ENCODE results near the gene DOCK3.

DOCK3 gene

GRCh38 chr3:50850639-50851511 lies 176.1 kb downstream of the DOCK3 start:
- no peak for ATAC-seq
- TF ChIP-seq ZC3H10 (CRISPR knock-in tag; IDR thresholded peaks at IDR 0.05) (no peak), CREB5 (CRISPR knock-in tag; IDR thresholded peaks at IDR 0.05; ENCODE audit: low read depth) (no peak), GLIS3 (CRISPR knock-in tag; IDR thresholded peaks at IDR 0.05) (no peak), PATZ1 (CRISPR knock-in tag; IDR thresholded peaks at IDR 0.05; ENCODE audit: borderline replicate concordance) (no peak), ARNTL (CRISPR knock-in tag; IDR thresholded peaks at IDR 0.05; ENCODE audit: borderline replicate concordance, low read depth) (no peak), TCF4 (CRISPR knock-in tag; IDR thresholded peaks at IDR 0.05; ENCODE audit: borderline replicate concordance) (no peak), CSRNP3 (CRISPR knock-in tag; IDR thresholded peaks at IDR 0.05) (no peak), BACH2 (CRISPR knock-in tag; IDR thresholded peaks at IDR 0.05; ENCODE audit: borderline replicate concordance) (no peak), POU6F1 (CRISPR knock-in tag; IDR thresholded peaks at IDR 0.05; ENCODE audit: borderline replicate concordance, low read depth) (no peak), SNAI2 (CRISPR knock-in tag; IDR thresholded peaks at IDR 0.05) (no peak), OSR1 (CRISPR knock-in tag; IDR thresholded peaks at IDR 0.05) (no peak)

- TF ChIP-seq CSDC2 (CRISPR knock-in tag; IDR thresholded peaks at IDR 0.05), result no peak
- TF ChIP-seq ZFP30 (CRISPR knock-in tag; IDR thresholded peaks at IDR 0.05), result no peak
- TF ChIP-seq RARB (CRISPR knock-in tag; IDR thresholded peaks at IDR 0.05), result no peak
- no peak for TF ChIP-seq CREB5 (CRISPR knock-in tag; IDR thresholded peaks at IDR 0.05; ENCODE audit: low read depth)
- TF ChIP-seq POU6F1 (CRISPR knock-in tag; IDR thresholded peaks at IDR 0.05; ENCODE audit: borderline replicate concordance, low read depth), result no peak
- TF ChIP-seq OSR1 (CRISPR knock-in tag; IDR thresholded peaks at IDR 0.05), result no peak
- TF ChIP-seq ZNF70 (CRISPR knock-in tag; IDR thresholded peaks at IDR 0.05), result no peak
- no peak for TF ChIP-seq BACH2 (CRISPR knock-in tag; IDR thresholded peaks at IDR 0.05; ENCODE audit: borderline replicate concordance)
- TF ChIP-seq ZNF565 (CRISPR knock-in tag; conservative IDR thresholded peaks at IDR 0.05; ENCODE audit: low read depth), result no peak
- no peak for TF ChIP-seq ZFP3 (CRISPR knock-in tag; IDR thresholded peaks at IDR 0.05)
- no peak for TF ChIP-seq TSHZ2 (CRISPR knock-in tag; IDR thresholded peaks at IDR 0.05)
- no peak for TF ChIP-seq PPARA (CRISPR knock-in tag; IDR thresholded peaks at IDR 0.05; ENCODE audit: borderline replicate concordance)
- no peak for TF ChIP-seq TCF4 (CRISPR knock-in tag; IDR thresholded peaks at IDR 0.05; ENCODE audit: borderline replicate concordance)
- TF ChIP-seq TOX (CRISPR knock-in tag; IDR thresholded peaks at IDR 0.05; ENCODE audit: borderline replicate concordance), result no peak
- no peak for ATAC-seq
Observed at GRCh38 chr3:50853936-50854335, 179.2 kb downstream of the DOCK3 start.
